ENCODE data around the gene TMEM220.

The TMEM220 gene

DNA sequence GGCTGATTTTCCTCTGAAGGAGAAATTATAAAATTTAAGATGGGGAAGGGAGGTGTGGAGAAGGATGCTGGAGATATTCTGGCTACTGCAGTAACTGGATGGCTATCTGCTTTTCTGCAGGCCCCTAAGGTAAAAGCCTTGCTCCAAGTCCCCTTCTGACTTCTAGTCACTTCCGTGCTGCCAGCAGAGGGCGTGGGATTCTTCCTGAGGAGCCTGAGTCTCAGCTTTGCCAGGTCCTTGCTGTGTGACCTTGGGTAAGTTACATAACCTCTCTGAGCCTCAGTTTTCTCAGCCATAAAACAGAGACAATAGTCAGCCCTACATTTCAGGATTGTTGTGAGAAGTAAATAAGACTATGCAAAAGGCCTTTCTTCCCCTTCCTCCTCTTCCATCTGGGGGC is 24.3 kb upstream of the TMEM220 start:
- Histone ChIP-seq H3K36me3 (ENCODE audit: control insufficient read depth, insufficient read depth, low read length) (no peaks in the 10 kb centered on the region), H3K4me1 (no peaks in the 10 kb centered on the region), H3K4me2 (ENCODE audit: low read length) (no peak overlapping the region), H3K27ac (no peak overlapping the region), H3K4me3 (ENCODE audit: low read depth, low read length) (no peak overlapping the region), H3K27me3 (ENCODE audit: control insufficient read depth, insufficient read depth, low read length) (no peaks in the 10 kb centered on the region), H3K9ac (no peak overlapping the region), H3K9me3 (ENCODE audit: control insufficient read depth, low read length) (no peaks in the 10 kb centered on the region), H3K79me2 (no peaks in the 10 kb centered on the region), H2AFZ (no peak overlapping the region)
- TF ChIP-seq, protein P1, sequence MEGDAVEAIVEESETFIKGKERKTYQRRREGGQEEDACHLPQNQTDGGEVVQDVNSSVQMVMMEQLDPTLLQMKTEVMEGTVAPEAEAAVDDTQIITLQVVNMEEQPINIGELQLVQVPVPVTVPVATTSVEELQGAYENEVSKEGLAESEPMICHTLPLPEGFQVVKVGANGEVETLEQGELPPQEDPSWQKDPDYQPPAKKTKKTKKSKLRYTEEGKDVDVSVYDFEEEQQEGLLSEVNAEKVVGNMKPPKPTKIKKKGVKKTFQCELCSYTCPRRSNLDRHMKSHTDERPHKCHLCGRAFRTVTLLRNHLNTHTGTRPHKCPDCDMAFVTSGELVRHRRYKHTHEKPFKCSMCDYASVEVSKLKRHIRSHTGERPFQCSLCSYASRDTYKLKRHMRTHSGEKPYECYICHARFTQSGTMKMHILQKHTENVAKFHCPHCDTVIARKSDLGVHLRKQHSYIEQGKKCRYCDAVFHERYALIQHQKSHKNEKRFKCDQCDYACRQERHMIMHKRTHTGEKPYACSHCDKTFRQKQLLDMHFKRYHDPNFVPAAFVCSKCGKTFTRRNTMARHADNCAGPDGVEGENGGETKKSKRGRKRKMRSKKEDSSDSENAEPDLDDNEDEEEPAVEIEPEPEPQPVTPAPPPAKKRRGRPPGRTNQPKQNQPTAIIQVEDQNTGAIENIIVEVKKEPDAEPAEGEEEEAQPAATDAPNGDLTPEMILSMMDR (IDR thresholded peaks at IDR 0.05) = no peak

DNA sequence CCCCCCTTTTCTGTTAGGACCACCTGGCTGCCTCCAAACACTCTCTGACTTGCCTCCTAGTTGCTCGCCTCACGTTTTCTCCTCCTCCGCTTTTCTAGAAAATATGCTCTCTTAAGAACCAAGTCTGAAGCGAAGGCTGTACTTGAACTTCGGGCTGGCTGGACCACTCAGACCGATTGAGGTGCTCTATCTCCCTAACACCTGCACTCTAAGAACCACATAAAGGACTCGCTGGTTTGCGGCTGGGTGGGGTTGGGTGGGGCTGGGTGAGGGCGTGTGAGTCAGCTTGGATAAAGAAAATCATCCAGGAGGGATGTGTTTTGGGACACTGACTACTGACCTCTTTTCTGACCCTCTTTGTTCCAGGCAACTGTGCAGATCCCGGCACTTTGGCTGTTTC is 22.9 kb upstream of the TMEM220 start:
- H3K4me3 ChIP-seq (ENCODE audit: low read depth, low read length) = no peak overlapping the region
- no peaks in the 10 kb centered on the region for H3K79me2 ChIP-seq
- no peak overlapping the region for H3K4me2 ChIP-seq (ENCODE audit: low read length)
- H3K4me1 ChIP-seq = no peaks in the 10 kb centered on the region
- H3K9ac ChIP-seq = no peak overlapping the region
- no peaks in the 10 kb centered on the region for H3K9me3 ChIP-seq (ENCODE audit: control insufficient read depth, low read length)
- TF ChIP-seq, protein P1 (IDR thresholded peaks at IDR 0.05) = no peak
- no peaks in the 10 kb centered on the region for H3K36me3 ChIP-seq (ENCODE audit: control insufficient read depth, insufficient read depth, low read length)
- no peak overlapping the region for H3K27ac ChIP-seq
- no peaks in the 10 kb centered on the region for H3K27me3 ChIP-seq (ENCODE audit: control insufficient read depth, insufficient read depth, low read length)
- no peak overlapping the region for H2AFZ ChIP-seq

DNA sequence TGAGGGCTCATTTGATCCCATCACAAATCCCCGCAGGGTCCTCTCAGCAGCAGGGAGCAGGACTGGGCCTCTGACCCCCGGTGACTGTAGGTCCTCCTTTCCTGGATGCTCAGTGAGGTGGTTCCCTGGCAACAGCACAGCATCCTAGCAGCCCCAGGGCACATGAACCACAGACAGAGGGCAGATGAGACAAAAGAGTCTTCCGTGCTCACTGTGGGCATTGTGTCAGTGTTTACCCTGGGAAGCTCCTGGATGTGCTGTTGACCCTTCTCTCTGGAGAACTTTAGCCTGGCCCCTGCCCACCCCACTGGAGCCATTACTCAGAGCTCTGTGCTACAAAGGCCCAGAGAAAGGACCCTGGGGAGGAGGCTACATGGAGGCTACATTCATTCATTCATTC is 21.7 kb upstream of the TMEM220 start:
- H3K4me1 ChIP-seq = no peaks in the 10 kb centered on the region
- H3K4me2 ChIP-seq (ENCODE audit: low read length) = no peak overlapping the region
- H3K27me3 ChIP-seq (ENCODE audit: control insufficient read depth, insufficient read depth, low read length) = no peaks in the 10 kb centered on the region
- no peaks in the 10 kb centered on the region for H3K36me3 ChIP-seq (ENCODE audit: control insufficient read depth, insufficient read depth, low read length)
- no peaks in the 10 kb centered on the region for H3K79me2 ChIP-seq
- no peak overlapping the region for H3K27ac ChIP-seq
- no peak overlapping the region for H2AFZ ChIP-seq
- TF ChIP-seq, protein P1 (IDR thresholded peaks at IDR 0.05) = no peak
- H3K4me3 ChIP-seq (ENCODE audit: low read depth, low read length) = no peak overlapping the region
- no peak overlapping the region for H3K9ac ChIP-seq
- no peaks in the 10 kb centered on the region for H3K9me3 ChIP-seq (ENCODE audit: control insufficient read depth, low read length)

DNA sequence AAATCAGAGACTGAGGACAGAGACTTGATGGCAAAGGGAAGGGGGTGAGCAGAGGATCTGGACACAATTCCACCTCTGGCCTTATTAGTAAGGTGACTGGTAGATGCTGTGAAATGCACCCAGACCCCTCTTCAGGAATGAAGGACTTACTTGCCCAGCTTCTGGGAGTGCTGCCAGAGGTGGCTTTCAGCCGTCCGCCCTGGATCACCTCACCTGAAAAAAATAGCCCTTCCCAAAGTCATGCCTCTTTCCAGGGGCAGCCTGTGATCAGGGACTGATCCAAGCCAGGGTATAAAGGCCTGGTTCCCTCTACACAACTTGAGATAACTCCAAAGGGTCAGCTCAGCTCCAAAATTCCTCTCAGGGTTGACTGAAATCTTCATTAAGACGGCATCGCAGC is 20.4 kb upstream of the TMEM220 start:
- H3K79me2 ChIP-seq = no peaks in the 10 kb centered on the region
- H3K4me3 ChIP-seq (ENCODE audit: low read depth, low read length) = no peak overlapping the region
- H3K27me3 ChIP-seq (ENCODE audit: control insufficient read depth, insufficient read depth, low read length) = no peaks in the 10 kb centered on the region
- H3K9ac ChIP-seq = no peak overlapping the region
- TF ChIP-seq, protein P1 (IDR thresholded peaks at IDR 0.05) = no peak
- no peak overlapping the region for H3K4me2 ChIP-seq (ENCODE audit: low read length)
- no peaks in the 10 kb centered on the region for H3K9me3 ChIP-seq (ENCODE audit: control insufficient read depth, low read length)
- no peaks in the 10 kb centered on the region for H3K4me1 ChIP-seq
- H2AFZ ChIP-seq = no peak overlapping the region
- no peak overlapping the region for H3K27ac ChIP-seq
- H3K36me3 ChIP-seq (ENCODE audit: control insufficient read depth, insufficient read depth, low read length) = no peaks in the 10 kb centered on the region

DNA sequence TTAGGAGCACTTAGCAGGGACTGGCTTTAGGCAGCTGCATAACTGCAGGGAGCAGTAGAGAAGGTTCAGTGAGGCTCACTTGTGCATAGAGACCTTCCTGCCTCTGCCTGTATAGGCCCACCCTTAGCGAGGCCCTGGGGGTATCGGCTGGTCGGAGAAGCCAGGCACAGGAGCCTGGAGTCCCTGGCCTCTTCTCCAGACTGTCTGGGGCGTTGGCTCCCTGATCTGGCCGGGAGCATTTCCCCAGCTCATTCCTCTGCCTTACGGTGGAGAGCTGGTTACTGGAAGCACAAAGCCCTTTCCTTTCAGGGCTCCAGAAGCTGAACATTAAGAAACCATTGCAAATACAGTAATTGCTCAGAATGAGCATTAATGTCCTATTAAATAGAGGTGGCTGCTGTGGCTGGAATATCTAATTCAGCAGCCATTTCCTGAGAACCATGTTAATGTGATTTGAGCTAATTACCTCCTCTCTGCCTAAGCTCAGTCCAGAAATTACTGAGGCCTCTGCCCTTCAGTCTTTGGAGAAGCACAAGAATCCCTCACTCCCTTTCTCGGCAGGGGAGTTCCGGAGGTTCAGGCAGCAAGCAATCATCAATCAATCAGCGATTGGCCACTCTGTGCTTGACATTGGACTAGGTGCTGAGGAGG is 18.8 kb upstream of the TMEM220 start:
- no peak overlapping the region for H2AFZ ChIP-seq
- no peaks in the 10 kb centered on the region for H3K27me3 ChIP-seq (ENCODE audit: control insufficient read depth, insufficient read depth, low read length)
- no peak overlapping the region for H3K4me2 ChIP-seq (ENCODE audit: low read length)
- H3K27ac ChIP-seq = no peak overlapping the region
- no peaks in the 10 kb centered on the region for H3K36me3 ChIP-seq (ENCODE audit: control insufficient read depth, insufficient read depth, low read length)
- H3K79me2 ChIP-seq = no peaks in the 10 kb centered on the region
- no peaks in the 10 kb centered on the region for H3K4me1 ChIP-seq
- no peaks in the 10 kb centered on the region for H3K9me3 ChIP-seq (ENCODE audit: control insufficient read depth, low read length)
- H3K4me3 ChIP-seq (ENCODE audit: low read depth, low read length) = no peak overlapping the region
- H3K9ac ChIP-seq = no peak overlapping the region
- TF ChIP-seq, protein P1 (IDR thresholded peaks at IDR 0.05) = no peak
